GM12865 (cell line): Measurements from ENCODE around the gene HCAR1.
A peak's percentile ranks its signal among the peaks of the same experiment; 100 is the strongest.
"Not testable (repeated sequence)": the region's sequence is repeated elsewhere in the genome, so short reads cannot be mapped to it uniquely, and the experiment has no call there.

Experiments
- DNase-seq: peaks from one replicate; pipeline ENCODE4 v3.0.0; 2010; ENCODE audit warnings: low read depth
- H3K4me3 ChIP-seq: 2 replicates; pipeline ENCODE4 v1.5.1; 2011; ENCODE audit warnings: mild to moderate bottlenecking, low read depth, low read length, control low read depth
- TF ChIP-seq, protein P1 (sequence below): IDR thresholded peaks from 2 replicates; pipeline ENCODE4 v1.5.1; 2011; ENCODE audit warnings: low read length, control low read depth, low read depth, inconsistent platforms; ENCODE audit not compliant: insufficient read depth; ENCODE audit errors: missing control alignments

The HCAR1 gene, protein sequence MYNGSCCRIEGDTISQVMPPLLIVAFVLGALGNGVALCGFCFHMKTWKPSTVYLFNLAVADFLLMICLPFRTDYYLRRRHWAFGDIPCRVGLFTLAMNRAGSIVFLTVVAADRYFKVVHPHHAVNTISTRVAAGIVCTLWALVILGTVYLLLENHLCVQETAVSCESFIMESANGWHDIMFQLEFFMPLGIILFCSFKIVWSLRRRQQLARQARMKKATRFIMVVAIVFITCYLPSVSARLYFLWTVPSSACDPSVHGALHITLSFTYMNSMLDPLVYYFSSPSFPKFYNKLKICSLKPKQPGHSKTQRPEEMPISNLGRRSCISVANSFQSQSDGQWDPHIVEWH

DNA sequence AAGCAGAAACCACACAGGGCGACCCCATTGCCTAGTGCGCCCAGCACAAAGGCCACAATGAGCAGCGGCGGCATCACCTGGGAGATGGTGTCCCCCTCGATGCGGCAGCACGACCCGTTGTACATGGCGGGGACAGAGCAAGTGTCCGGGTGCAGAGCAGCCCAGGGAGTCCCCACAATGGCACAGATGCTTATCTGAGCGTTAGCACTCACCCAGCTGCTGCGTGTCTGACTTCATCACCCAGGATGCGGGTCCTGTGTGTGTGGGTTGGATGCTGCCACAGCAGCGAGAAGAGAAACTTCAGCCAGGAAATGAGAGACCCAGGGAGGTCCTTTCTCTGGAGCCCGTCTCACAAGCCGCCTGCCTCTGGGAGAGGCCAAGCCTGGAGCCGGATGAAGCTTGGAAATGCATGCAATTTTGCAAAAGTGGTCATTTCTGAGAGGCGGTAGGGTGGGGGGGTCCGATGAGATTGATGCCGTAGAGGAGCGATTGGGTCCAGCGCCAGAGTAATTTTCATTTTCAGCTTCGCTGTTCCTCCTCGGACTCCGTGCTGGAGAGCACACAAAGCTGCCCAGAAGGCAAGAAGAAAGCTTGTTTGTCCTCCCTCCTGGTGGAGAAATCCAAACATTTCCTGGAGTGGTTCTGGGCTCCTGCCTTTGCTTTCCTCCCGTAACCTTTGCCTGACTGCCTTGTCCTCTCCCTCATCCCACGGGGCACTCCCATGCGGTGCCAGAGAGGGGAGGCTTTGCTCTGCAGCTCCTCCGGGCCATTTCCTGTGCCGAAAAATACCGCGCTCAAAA is at the start of gene HCAR1:
Gene HCAR1 (minus strand): TSS at position 630 of the 800 bp plus-strand sequence. CDS start 505 bp downstream, at position 125.
- H3K4me3 ChIP-seq = no peak within 1 kb of the TSS
- TF ChIP-seq, protein P1, sequence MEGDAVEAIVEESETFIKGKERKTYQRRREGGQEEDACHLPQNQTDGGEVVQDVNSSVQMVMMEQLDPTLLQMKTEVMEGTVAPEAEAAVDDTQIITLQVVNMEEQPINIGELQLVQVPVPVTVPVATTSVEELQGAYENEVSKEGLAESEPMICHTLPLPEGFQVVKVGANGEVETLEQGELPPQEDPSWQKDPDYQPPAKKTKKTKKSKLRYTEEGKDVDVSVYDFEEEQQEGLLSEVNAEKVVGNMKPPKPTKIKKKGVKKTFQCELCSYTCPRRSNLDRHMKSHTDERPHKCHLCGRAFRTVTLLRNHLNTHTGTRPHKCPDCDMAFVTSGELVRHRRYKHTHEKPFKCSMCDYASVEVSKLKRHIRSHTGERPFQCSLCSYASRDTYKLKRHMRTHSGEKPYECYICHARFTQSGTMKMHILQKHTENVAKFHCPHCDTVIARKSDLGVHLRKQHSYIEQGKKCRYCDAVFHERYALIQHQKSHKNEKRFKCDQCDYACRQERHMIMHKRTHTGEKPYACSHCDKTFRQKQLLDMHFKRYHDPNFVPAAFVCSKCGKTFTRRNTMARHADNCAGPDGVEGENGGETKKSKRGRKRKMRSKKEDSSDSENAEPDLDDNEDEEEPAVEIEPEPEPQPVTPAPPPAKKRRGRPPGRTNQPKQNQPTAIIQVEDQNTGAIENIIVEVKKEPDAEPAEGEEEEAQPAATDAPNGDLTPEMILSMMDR = no peak
- DNase-seq = peak; percentile 32

DNA sequence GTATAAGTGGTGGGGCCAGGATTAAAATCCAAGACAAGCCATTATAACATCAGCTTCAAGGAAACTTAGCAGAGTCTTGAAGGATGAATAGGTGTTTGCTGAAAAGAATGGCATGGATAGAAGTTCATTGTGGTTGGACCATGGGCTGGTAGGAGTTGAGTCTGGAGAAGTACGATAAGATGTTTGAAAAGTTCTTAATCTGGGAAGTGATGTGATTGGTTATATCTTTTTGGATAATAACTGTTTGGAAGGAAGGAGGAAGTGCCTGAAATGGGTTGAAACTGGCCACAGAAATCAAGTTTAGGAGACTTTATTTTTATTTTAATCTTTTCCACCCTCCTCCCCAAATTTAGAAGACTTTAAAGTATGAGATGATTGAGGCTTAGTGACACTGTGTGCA is 26.9 kb upstream of the HCAR1 start:
- no peak for DNase-seq
- no peak overlapping the region for H3K4me3 ChIP-seq
- TF ChIP-seq, protein P1 = no peak

DNA sequence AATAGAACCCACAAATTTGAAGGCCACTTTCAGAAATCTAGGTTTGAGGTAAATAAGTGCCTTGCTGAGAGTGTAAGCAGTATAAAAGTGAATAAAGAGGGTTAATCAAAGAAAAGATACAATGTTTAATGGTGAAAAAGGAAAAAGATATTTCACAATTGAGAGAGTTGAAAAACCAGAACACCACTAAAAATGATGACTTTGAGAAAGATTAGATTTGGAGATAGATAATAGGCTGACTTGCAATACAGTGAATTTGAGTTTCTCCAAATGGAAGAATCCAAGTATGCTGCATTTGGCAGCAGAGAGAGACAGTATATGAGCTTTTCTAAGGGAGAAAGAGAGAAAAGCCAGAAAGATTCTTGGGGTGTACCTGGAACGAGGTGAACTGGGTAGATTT is 24.1 kb upstream of the HCAR1 start:
- no peak for DNase-seq
- H3K4me3 ChIP-seq = no peak overlapping the region
- TF ChIP-seq, protein P1 = no peak

DNA sequence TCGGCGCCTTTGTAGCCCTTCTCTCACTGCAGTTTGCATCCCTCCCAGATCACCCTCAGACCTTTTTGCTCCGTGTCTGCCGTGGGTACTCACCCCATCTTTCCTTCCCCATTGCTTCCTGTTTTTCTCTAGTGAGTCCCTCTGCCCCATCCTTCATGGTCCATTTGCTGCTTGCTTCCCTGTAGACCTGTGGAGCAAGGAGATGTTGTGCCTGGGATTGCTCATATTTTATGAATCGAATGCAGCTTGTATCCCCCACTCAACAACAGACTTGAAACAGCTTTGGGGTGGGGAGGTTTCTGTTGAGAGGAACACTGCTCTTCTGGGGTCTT is 22.6 kb upstream of the HCAR1 start:
- peak overlapping the region; percentile 81 for H3K4me3 ChIP-seq
- TF ChIP-seq, protein P1 = no peak
- DNase-seq = peak; percentile 16

DNA sequence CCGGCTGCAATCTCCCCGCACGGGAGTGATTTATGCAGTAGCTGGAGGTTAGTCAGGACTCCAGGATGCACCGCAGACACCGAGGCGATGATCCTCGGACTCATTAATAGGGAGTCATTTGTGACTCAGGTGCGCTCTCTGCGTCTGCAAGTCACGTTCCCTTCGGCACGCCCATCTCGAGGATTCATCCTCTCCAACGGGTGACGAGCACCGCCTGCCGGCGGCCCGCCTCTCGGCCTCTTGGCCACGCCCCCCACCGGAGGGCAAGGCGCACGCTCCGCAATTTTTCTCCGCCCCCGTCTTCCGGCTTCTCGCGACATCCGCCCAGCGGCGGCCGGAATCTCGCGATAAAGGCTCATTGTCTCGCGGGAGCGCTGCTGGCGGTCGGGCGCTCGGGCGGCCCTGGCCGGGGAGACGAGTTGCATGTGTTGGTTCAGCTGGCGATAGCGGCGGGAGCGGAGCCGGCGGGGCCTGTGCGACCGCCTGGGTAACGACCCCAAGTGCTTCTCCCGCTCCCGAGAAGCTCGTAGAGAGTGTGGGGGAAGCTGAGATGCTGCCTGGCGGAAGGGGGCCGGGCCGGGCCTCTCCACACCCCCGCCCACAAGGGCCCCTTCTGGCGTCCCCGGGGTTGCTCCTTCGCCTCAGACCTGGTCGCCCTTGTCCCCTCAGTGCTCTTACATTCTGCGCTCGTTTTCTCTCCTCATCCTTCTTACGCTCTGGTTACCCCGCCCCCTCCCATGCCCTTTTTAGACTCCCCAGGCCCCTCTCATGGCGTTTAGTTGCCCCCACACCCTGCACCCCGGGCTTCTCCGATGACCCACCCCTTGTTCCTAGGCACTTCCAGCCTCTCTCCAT is 22.0 kb upstream of the HCAR1 start, which contains the start of gene DENR:
Gene DENR (plus strand): TSS at position 361 of the 855 bp plus-strand sequence. CDS start 878 bp downstream, outside the sequence.
- DNase-seq = peak; percentile 99
- peak within 1 kb of the TSS; percentile 81 for H3K4me3 ChIP-seq
- TF ChIP-seq, protein P1 = peak; percentile 97

DNA sequence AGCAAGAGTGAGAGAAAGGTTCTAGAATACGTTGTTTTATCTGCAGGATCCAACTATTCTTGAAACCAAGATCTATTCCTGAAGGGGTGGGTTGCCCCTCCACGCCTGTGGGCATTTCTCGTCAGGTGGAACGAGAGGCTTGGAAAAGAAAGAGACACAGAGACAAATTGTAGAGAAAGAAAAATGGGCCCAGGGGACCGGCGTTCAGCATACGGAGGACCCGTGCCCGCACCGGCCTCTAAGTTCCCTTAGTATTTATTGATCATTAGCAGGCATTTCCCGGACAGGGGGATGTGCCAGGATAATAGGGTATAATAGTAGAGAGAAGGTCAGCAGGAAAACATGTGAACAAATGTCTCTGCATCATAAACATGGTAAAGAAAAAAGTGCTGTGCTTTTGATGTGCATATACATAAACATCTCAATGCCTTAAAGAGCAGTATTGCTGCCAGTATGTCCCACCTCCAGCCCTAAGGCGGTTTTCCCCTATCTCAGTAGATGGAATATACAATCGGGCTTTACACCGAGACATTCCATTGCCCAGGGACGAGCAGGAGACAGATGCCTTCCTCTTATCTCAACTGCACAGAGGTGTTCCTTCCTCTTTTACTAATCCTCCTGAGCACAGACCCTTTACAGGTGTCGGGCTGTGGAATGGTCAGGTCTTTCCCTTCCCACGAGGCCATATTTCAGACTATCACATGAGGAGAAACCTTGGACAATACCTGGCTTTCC is 20.3 kb upstream of the HCAR1 start:
- DNase-seq, H3K4me3 ChIP-seq: not testable (repeated sequence)
